ENCODE data around the gene AMZ2. TPM values are rescaled to one million over a fixed set of nuclear protein-coding genes. Genes with fewer than 3 reads are reported as not detected.
"Not testable (repeated sequence)": the region's sequence is repeated elsewhere in the genome, so short reads cannot be mapped to it uniquely, and the experiment has no call there.

Gene AMZ2
- total RNA-seq, 1 donor from 2014 or later: 55.4 TPM

- DNase-seq (no peak), ATAC-seq (ENCODE audit: low read depth) (no peak)
- Mint-ChIP-seq H3K9me3 (no peaks in the 10 kb centered on the region), H3K27me3 (no peaks in the 10 kb centered on the region), H3K36me3 (ENCODE audit: low read depth) (peaks cover 53% of the 10 kb centered on the region), H3K4me3 (no peak overlapping the region), H3K4me1 (peaks cover 62% of the 10 kb centered on the region), H3K27ac (peak overlapping the region; percentile 6)
- CTCF ChIA-PET: no interaction called here
- TF ChIP-seq, protein P1, sequence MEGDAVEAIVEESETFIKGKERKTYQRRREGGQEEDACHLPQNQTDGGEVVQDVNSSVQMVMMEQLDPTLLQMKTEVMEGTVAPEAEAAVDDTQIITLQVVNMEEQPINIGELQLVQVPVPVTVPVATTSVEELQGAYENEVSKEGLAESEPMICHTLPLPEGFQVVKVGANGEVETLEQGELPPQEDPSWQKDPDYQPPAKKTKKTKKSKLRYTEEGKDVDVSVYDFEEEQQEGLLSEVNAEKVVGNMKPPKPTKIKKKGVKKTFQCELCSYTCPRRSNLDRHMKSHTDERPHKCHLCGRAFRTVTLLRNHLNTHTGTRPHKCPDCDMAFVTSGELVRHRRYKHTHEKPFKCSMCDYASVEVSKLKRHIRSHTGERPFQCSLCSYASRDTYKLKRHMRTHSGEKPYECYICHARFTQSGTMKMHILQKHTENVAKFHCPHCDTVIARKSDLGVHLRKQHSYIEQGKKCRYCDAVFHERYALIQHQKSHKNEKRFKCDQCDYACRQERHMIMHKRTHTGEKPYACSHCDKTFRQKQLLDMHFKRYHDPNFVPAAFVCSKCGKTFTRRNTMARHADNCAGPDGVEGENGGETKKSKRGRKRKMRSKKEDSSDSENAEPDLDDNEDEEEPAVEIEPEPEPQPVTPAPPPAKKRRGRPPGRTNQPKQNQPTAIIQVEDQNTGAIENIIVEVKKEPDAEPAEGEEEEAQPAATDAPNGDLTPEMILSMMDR (IDR thresholded peaks at IDR 0.05): no peak
- intact Hi-C loops (cut with micrococcal nuclease): no loop called here
- POLR2A ChIA-PET: interaction anchor here (0.9 to 8.5 kb wide), 2 partner anchors 38 to 80 kb away, joined by 3 to 145 read pairs; partner anchors contain the start of genes AMZ2, ARSG and SLC16A6
Observed at GRCh38 chr17:68210570-68211315, 37.1 kb upstream of the AMZ2 start.

GRCh38 chr17:68213428-68214411, 34.1 kb upstream of the AMZ2 start:
- not testable (repeated sequence) for DNase-seq, H3K9me3 Mint-ChIP-seq, H3K27me3 Mint-ChIP-seq
- intact Hi-C loops (cut with micrococcal nuclease): loop anchor here (1.0 kb wide), 2 partner anchors 12 to 34 kb away; no protein-coding TSS in a partner anchor
- ChIA-PET POLR2A (interaction anchor here (1.1 to 2.6 kb wide), 8 partner anchors 9 to 358 kb away, joined by 3 to 37 read pairs (median 11); partner anchors contain the start of genes AMZ2, ARSG and SLC16A6), CTCF (interaction anchor here (0.7 to 1.6 kb wide), 3 partner anchors 13 to 185 kb away, joined by 3 to 4 read pairs (median 3); partner anchors contain the start of gene AMZ2)
- Mint-ChIP-seq H3K4me1 (peaks cover 48% of the 10 kb centered on the region), H3K27ac (peak overlapping the region; percentile 88), H3K4me3 (peak overlapping the region; percentile 56), H3K36me3 (ENCODE audit: low read depth) (peaks cover 57% of the 10 kb centered on the region)
- peak; percentile 75 for ATAC-seq (ENCODE audit: low read depth)

DNA sequence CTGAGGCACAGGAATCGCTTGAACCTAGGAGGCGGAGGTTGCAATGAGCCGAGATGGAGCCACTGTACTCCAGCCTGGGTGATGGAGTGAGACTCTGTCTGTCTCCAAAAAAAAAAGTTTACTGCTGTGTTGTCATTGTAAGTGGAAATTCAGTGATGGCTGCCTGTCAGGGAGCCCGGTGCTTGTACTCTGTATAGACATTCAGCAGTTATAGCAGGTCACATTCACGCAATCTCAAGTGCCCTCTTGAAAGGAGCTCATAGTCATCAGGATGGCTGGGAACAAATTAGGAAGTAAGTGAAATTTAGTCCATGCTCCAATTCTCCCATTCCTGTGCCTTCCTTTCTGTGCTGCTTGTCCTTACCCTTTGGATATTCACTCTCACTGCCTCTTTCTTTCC, 32.4 kb upstream of the AMZ2 start:
- CTCF ChIA-PET: interaction anchor here (1.6 kb wide), 1 partner anchor 184 kb away, joined by 4 read pairs; no protein-coding TSS in a partner anchor
- H3K4me1 Mint-ChIP-seq: peaks cover 52% of the 10 kb centered on the region
- POLR2A ChIA-PET: interaction anchor here (2.6 kb wide), 1 partner anchor 10 kb away, joined by 11 read pairs; no protein-coding TSS in a partner anchor

GRCh38 chr17:68219429-68219828, 28.4 kb upstream of the AMZ2 start:
- H3K27me3 Mint-ChIP-seq; H3K27ac Mint-ChIP-seq; H3K9me3 Mint-ChIP-seq; H3K4me3 Mint-ChIP-seq; CTCF ChIA-PET; DNase-seq; ATAC-seq (ENCODE audit: low read depth); intact Hi-C loops (cut with micrococcal nuclease): not testable (repeated sequence)
- Mint-ChIP-seq H3K4me1 (peaks cover 53% of the 10 kb centered on the region), H3K36me3 (ENCODE audit: low read depth) (peaks cover 50% of the 10 kb centered on the region)
- POLR2A ChIA-PET: interaction anchor here (0.6 to 2.2 kb wide), 5 partner anchors 13 to 290 kb away, joined by 3 to 10 read pairs (median 4); partner anchors contain the start of genes AMZ2 and ARSG

More for the DNA sequence above, 32.4 kb upstream of the AMZ2 start:
- ATAC-seq (ENCODE audit: low read depth); DNase-seq; H3K27me3 Mint-ChIP-seq; H3K9me3 Mint-ChIP-seq; H3K4me3 Mint-ChIP-seq; H3K27ac Mint-ChIP-seq; intact Hi-C loops (cut with micrococcal nuclease): not testable (repeated sequence)
- H3K36me3 Mint-ChIP-seq (ENCODE audit: low read depth): peaks cover 57% of the 10 kb centered on the region

- Mint-ChIP-seq H3K36me3 (ENCODE audit: low read depth) (peaks cover 48% of the 10 kb centered on the region), H3K4me1 (peaks cover 55% of the 10 kb centered on the region), H3K27ac (peak overlapping the region; percentile 63)
- POLR2A ChIA-PET: interaction anchor here (0.7 to 2.2 kb wide), 2 partner anchors 28 to 71 kb away, joined by 4 to 9 read pairs; partner anchors contain the start of genes AMZ2 and ARSG
- H3K9me3 Mint-ChIP-seq; DNase-seq; ATAC-seq (ENCODE audit: low read depth); H3K27me3 Mint-ChIP-seq; H3K4me3 Mint-ChIP-seq; intact Hi-C loops (cut with micrococcal nuclease); CTCF ChIA-PET: not testable (repeated sequence)
Observed at GRCh38 chr17:68220186-68220585, 27.7 kb upstream of the AMZ2 start.

DNA sequence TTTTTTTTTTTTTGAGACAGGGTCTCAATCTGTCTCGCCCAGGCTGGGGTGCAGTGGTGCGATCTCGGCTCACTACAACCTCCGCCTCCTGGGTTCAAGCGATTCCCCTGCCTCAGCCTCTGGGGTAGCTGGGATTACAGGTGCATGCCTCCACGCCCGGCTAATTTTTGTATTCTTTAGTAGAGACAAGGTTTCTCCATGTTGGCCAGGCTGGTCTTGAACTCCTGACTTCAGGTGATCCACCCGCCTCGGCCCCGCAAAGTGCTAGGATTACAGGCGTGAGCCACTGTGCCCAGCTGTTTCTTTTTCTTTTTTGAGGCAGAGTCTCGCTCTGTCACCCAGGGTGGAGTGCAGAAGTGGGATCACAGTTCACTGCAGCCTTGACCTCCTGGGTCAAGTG, 27.1 kb upstream of the AMZ2 start:
- H3K9me3 Mint-ChIP-seq; ATAC-seq (ENCODE audit: low read depth); H3K27me3 Mint-ChIP-seq; CTCF ChIA-PET; DNase-seq; H3K4me3 Mint-ChIP-seq; H3K27ac Mint-ChIP-seq; intact Hi-C loops (cut with micrococcal nuclease): not testable (repeated sequence)
- POLR2A ChIA-PET: interaction anchor here (1.3 kb wide), 1 partner anchor 16 kb away, joined by 5 read pairs; no protein-coding TSS in a partner anchor
- H3K36me3 Mint-ChIP-seq (ENCODE audit: low read depth): peaks cover 47% of the 10 kb centered on the region
- peaks cover 61% of the 10 kb centered on the region for H3K4me1 Mint-ChIP-seq

GRCh38 chr17:68221786-68222185, 26.1 kb upstream of the AMZ2 start:
- POLR2A ChIA-PET: interaction anchor here (0.9 to 1.3 kb wide), 4 partner anchors 11 to 40 kb away, joined by 3 to 6 read pairs (median 4); no protein-coding TSS in a partner anchor
- CTCF ChIA-PET: no interaction called here
- H3K27me3 Mint-ChIP-seq: no peaks in the 10 kb centered on the region
- H3K9me3 Mint-ChIP-seq: no peaks in the 10 kb centered on the region
- peaks cover 67% of the 10 kb centered on the region for H3K4me1 Mint-ChIP-seq
- ATAC-seq (ENCODE audit: low read depth) (no peak), DNase-seq (no peak)
- H3K4me3 Mint-ChIP-seq: no peak overlapping the region
- TF ChIP-seq, protein P1 (IDR thresholded peaks at IDR 0.05): no peak
- peaks cover 46% of the 10 kb centered on the region for H3K36me3 Mint-ChIP-seq (ENCODE audit: low read depth)
- intact Hi-C loops (cut with micrococcal nuclease): no loop called here
- H3K27ac Mint-ChIP-seq: peak overlapping the region; percentile 72
